K562 (cell line): Measurements from ENCODE around the gene NPFFR1. TPM values are rescaled to one million over a fixed set of nuclear protein-coding genes. Genes with fewer than 3 reads are reported as not detected.

Experiments
- ARNT ChIP-seq, 2 experiments: fragments of 450-650 bp; IDR thresholded peaks; 2 replicates each; pipeline ENCODE4 v1.6.1; 2016; ENCODE audit warnings: mild to moderate bottlenecking in 1 of 2
- ATF2 ChIP-seq: sonication (generic); formaldehyde crosslinking; IDR thresholded peaks from 2 replicates; pipeline ENCODE4 v1.8.1; 2022; ENCODE audit warnings: missing genetic modification reagents
- E2F5 ChIP-seq: sonication (generic); formaldehyde crosslinking; IDR thresholded peaks from 2 replicates; pipeline ENCODE4 v1.8.0; 2022; ENCODE audit warnings: mild to moderate bottlenecking, missing genetic modification reagents
- FOS ChIP-seq: IDR thresholded peaks from 3 replicates; pipeline ENCODE4 v1.6.1; 2011; ENCODE audit not compliant: insufficient read length; ENCODE audit errors: extremely low read depth
- GATA2 ChIP-seq: sonication (generic); formaldehyde crosslinking; IDR thresholded peaks from 2 replicates; pipeline ENCODE4 v1.4.0; 2020; ENCODE audit warnings: mild to moderate bottlenecking, missing genetic modification reagents
- HES1 ChIP-seq: fragments of 450-650 bp; IDR thresholded peaks from 2 replicates; pipeline ENCODE4 v1.6.1; 2016; ENCODE audit warnings: low read depth, mild to moderate bottlenecking, moderate library complexity
- HEY1 ChIP-seq: fragments of 250-450 bp; sonication (Bioruptor Pico); IDR thresholded peaks from 2 replicates; pipeline ENCODE4 v1.5.0; 2020; ENCODE audit warnings: mild to moderate bottlenecking, moderate library complexity, borderline replicate concordance
- L3MBTL2 ChIP-seq: fragments of 450-650 bp; IDR thresholded peaks from 2 replicates; pipeline ENCODE4 v1.6.1; 2016; ENCODE audit warnings: mild to moderate bottlenecking, moderate library complexity
- MEF2D ChIP-seq: conservative IDR thresholded peaks from 2 replicates; pipeline ENCODE4 v1.6.1; 2016; ENCODE audit warnings: low read depth, missing genetic modification characterization, missing compliant biosample characterization
- MTA1 ChIP-seq: fragments of 450-650 bp; IDR thresholded peaks from 2 replicates; pipeline ENCODE4 v1.6.1; 2017; ENCODE audit warnings: borderline replicate concordance
- PKNOX1 ChIP-seq: fragments of 450-650 bp; IDR thresholded peaks from 2 replicates; pipeline ENCODE4 v1.6.1; 2016
- PTRF ChIP-seq: fragments of 450-650 bp; IDR thresholded peaks from 2 replicates; pipeline ENCODE4 v1.6.1; 2016; ENCODE audit warnings: mild to moderate bottlenecking, missing genetic modification characterization, missing compliant biosample characterization
- TCF7L2 ChIP-seq: fragments of 150-350 bp; IDR thresholded peaks from 2 replicates; pipeline ENCODE4 v1.6.1; 2016; ENCODE audit warnings: low read depth, mild to moderate bottlenecking, low read length, moderate library complexity
- TRIM24 ChIP-seq, 2 experiments: fragments of 450-650 bp; IDR thresholded peaks; 2 replicates each; pipeline ENCODE4 v1.6.1; 2016
- ZBTB9 ChIP-seq: fragments of 450-650 bp; formaldehyde crosslinking; IDR thresholded peaks from 2 replicates; pipeline ENCODE4 v1.4.0; 2020; ENCODE audit warnings: mild to moderate bottlenecking, moderate library complexity
- ZNF146 ChIP-seq: IDR thresholded peaks from one replicate; pipeline ENCODE4 v1.6.1; 2018; ENCODE audit warnings: missing compliant biosample characterization; ENCODE audit not compliant: unreplicated experiment
- ZNF175 ChIP-seq: fragments of 200-800 bp; sonication (Bioruptor generic); IDR thresholded peaks from 2 replicates; pipeline ENCODE4 v1.6.1; 2016; ENCODE audit warnings: low read depth, mild to moderate bottlenecking, missing genetic modification characterization, missing compliant biosample characterization
- ZNF639 ChIP-seq, 2 experiments: fragments of 200-800 bp in 1 of 2; sonication (Bioruptor generic) in 1 of 2; sonication (generic) in 1 of 2; formaldehyde crosslinking in 1 of 2; IDR thresholded peaks in 1 of 2; conservative IDR thresholded peaks in 1 of 2; 2 replicates each; pipeline versions ENCODE4 v1.5.0 to v1.6.1; 2016 to 2020; ENCODE audit warnings: missing compliant biosample characterization in 1 of 2, missing genetic modification characterization in 1 of 2, missing genetic modification reagents in 1 of 2
- ZNF79 ChIP-seq: fragments of 250-450 bp; sonication (Bioruptor Pico); IDR thresholded peaks from 2 replicates; pipeline ENCODE4 v1.4.0; 2020; ENCODE audit warnings: low read depth, mild to moderate bottlenecking, moderate library complexity
- ZSCAN29 ChIP-seq: fragments of 450-650 bp; IDR thresholded peaks from 2 replicates; pipeline ENCODE4 v1.6.1; 2017
- polyA plus RNA-seq, 8 experiments: library from polyadenylated mRNA; depleted of rRNA in 4 of 8; stranded (reverse) in 5 of 8; unstranded in 3 of 8; fragments of >200 nt; fragmentation: Nextera tagmentation in 2 of 8; fragmentation: Illumina TruSeq in 1 of 8; extraction: Ambion mirVana in 2 of 8; extraction: Trizol in 1 of 8; gene quantifications; 2 replicates each; pipeline versions ENCODE4 v1.2.1 to v1.2.3, GENCODE V29; 2011 to 2014; ENCODE audit warnings: inconsistent platforms in 1 of 8, missing spikeins in 1 of 8
- total RNA-seq, 7 experiments: library from RNA; depleted of rRNA in 6 of 7; stranded (reverse); fragments of >200 nt in 6 of 7; fragmentation: Illumina TruSeq in 2 of 7; extraction: Trizol in 2 of 7; gene quantifications; 2 replicates each; pipeline versions ENCODE4 v1.2.1 to v1.2.3, GENCODE V29; 2011 to 2021; ENCODE audit warnings: low replicate concordance in 1 of 7

Gene NPFFR1
- total and polyA plus RNA-seq, 9 of the 15 experiments (the other 6 are each of a cell fraction or from before 2014, with no cell fraction given): under 0.01 TPM; not detected in 8

GRCh38 chr10:70232155-70232858 lies 51.5 kb downstream of the NPFFR1 start (continued):
- TF ChIP-seq ZNF79 (CRISPR knock-in tag): no peak
- no peak for TF ChIP-seq ZNF146 (CRISPR knock-in tag)
- TF ChIP-seq GATA2 (CRISPR knock-in tag): peak; percentile 84
- TF ChIP-seq HES1: peak; percentile 42; the same call in 1 of the 2 replicates
- TF ChIP-seq ZSCAN29: 0 out of 2 replicates have a peak, but pooled peaks have one; percentile 27
- TF ChIP-seq ZNF639 (CRISPR knock-in tag; conservative IDR thresholded peaks at IDR 0.05 in 1 of 2, IDR thresholded peaks at IDR 0.05 in 1 of 2): no peak
- no peak for TF ChIP-seq PTRF (tag)
- no peak for TF ChIP-seq MEF2D (tag)
- TF ChIP-seq ARNT (IDR thresholded peaks at IDR 0.05): no peak
- no peak for TF ChIP-seq TRIM24 (IDR thresholded peaks at IDR 0.05)
- TF ChIP-seq MTA1: peak; percentile 40; the same call in 1 of the 2 replicates
- TF ChIP-seq L3MBTL2: 0 out of 2 replicates have a peak, but pooled peaks have one; percentile 35
- TF ChIP-seq FOS: no peak
- TF ChIP-seq ATF2 (CRISPR knock-in tag): peak; percentile 74; the same call in 1 of the 2 replicates
- TF ChIP-seq PKNOX1: peak; percentile 34
- TF ChIP-seq ZNF175 (CRISPR knock-in tag): 0 out of 2 replicates have a peak, but pooled peaks have one; percentile 54
- no peak for TF ChIP-seq TCF7L2
- no peak for TF ChIP-seq HEY1 (CRISPR knock-in tag)
- TF ChIP-seq E2F5 (CRISPR knock-in tag): no peak
- TF ChIP-seq ZBTB9 (CRISPR knock-in tag): no peak; the same call in 1 of the 2 replicates
